Stimulated activated CD4-positive, alpha-beta T cell treated with anti-CD3 and anti-CD28 coated beads, Interleukin-12 subunit alpha, Interleukin-12 subunit beta, amount 100 ng/mL, for 48 hours (primary cell): ENCODE measurements around the gene TCOF1.

Experiments
- DNase-seq, 3 donors: peaks; one replicate each; pipeline ENCODE4 v3.0.0-alpha.2; 2020; ENCODE audit warnings: low read depth in 2 of 3, low spot score in 1 of 3

The TCOF1 gene

GRCh38 chr5:150322202-150322601 is 35.3 kb upstream of the TCOF1 start:
- DNase-seq: no peak

DNA sequence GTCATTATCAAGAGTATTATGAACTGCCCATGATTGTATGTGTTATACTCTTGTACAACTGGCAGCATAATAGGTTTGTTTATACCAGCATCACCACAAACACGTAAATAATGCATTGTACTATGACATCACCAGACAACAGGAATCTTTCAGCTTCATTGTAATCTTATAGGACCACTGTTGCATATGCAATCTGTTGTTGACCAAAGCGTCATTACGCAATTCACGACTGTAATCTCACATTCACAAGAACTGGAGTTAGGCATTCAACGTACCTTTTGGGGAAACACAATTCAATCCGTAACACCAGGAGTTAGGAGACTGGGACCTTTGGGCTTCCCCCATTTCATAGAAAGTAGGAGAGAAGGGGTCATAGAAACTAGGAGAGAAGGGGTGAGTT is 34.4 kb upstream of the TCOF1 start:
- DNase-seq: no peak

DNA sequence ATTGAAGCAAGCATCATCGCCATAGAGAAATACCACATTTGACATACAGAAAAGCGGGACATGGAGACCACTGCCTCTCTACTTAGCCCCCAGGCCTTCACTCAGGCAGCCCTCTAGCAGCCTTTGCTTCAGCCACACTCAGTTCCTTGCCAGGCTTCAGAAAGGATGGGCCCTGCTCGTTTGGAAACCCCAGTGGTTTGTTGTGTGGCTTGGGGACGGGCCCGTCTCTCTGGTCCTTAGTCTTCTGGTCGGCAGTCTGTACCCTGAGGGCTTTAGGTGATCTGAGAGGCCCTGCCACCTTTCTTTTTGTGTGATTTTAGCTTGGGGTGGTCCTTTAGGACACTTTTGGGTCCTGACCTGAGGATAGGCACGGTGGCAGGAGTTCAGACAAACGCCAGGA is 33.7 kb upstream of the TCOF1 start:
- DNase-seq: no peak

DNA sequence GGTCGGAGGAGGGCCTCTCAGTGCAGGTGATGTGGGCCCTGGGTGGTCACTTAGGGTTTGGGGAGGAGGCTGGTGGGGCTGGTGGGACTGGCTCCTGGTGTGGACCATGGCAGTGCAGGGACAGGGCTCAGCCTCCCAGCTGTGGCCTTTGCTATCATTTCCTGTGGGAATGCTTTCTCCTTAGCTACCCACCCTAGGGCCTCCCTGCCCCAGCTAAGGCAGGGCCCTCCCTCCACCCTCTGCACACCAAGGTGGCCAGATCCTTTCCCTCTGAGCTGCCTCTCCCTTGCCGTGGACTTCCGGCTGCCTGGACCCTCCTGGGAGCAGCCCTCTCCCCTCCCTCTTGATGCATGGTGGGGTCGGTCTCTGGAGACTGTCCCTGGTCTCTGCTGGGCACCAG is 32.1 kb upstream of the TCOF1 start:
- DNase-seq: no peak

DNA sequence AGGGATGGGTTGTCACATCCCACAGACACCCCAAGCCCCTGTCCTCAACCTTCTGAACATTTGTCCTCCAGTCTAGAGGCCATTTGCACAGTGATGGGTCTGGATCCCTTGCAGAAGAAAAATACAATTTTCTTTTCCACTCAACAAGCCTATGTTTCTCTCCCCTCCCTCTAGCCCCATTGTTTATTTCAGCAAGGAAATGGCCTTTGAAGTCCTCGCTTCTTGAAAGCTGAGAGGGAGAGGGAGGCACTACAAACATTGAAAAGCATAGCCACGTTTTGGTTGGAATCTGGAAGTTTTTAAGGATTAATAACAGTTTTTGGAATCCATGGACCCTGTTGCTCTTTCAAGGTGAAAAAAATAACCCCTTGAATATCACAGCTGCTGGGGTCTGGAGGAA is 30.8 kb upstream of the TCOF1 start:
- no peak for DNase-seq

GRCh38 chr5:150327139-150327538 is 30.4 kb upstream of the TCOF1 start:
- DNase-seq: no peak

GRCh38 chr5:150328515-150328914 is 29.0 kb upstream of the TCOF1 start:
- DNase-seq: no peak

DNA sequence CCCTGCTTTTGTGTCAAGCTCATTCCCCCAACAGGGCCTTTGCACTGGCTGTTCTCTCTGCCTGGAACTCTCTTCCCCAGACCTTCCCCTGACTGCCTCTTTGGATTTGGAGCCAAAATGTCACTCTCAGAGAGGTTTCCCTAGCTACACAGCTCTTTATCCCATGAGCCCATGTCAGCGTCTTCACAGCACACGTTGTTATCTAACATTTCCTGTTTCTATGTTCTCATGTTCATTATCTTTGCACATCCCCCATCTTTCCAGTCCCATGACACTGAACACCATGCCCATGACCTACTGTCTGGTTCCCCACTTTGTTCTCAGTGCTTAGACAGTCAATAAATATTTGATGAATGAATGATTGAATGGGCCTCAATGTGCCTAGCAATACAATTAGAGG is 28.5 kb upstream of the TCOF1 start:
- DNase-seq: no peak

- DNase-seq: no peak
Observed at GRCh38 chr5:150329881-150330876, 27.3 kb upstream of the TCOF1 start.

DNA sequence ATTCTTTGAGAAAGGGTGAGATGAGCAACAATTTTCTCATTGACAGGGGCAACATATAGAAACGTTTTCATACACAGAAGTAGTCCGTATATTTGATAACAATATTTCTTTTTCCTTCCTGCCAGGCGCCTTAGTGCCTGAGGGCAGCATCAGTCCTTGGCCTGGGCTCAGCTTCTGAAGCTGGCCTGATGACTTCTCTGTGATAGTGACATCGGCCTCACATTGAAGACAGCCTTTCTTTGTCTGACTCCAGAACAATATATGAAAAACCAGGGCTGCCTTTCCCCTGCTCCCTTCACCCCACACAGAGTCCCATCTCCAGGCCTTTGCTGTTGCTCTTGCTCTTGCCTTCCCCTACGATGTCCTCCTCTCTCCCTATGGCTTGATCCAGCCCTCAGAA is 24.1 kb upstream of the TCOF1 start:
- no peak for DNase-seq

DNA sequence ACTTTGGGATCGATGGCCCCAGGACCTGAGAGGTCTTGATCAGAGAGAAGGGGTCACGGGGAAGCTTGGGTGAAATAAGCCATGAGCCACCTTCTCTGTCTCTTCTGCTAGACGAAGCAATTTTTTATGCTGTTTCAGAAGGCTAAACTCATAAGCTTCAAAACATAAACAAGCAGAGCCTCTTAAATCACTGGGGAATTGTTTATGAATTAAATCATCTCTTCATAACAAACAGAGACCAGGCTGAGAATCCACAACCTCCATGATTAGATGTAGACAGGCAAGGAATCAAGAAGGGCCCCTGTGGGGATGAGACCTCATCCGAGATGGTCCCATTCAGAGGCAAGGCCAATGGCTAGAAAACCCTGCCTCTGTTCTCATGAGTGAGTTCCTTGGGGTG is 21.7 kb upstream of the TCOF1 start:
- DNase-seq: no peak

GRCh38 chr5:150338546-150338945 is 19.0 kb upstream of the TCOF1 start:
- no peak for DNase-seq

GRCh38 chr5:150339165-150339564 is 18.3 kb upstream of the TCOF1 start:
- DNase-seq: no peak

DNA sequence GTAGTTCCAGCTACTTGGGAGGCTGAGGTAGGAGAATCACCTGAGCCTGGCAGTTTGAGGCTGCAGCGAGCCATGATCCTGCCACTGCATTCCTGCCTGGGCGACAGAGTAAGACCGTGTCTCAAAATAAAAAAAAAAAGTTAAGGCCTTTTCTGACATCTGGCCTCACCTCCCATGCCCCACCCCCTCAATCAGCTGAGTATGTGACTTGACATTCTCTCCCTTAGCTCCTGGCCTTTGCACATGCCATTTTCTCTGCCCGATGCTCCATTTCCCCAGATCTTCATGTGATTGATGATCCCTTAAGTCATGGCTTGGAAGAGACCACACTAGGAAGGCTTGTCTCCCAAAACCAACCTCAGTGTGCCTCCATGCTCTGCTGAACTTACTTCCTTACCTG is 17.7 kb upstream of the TCOF1 start:
- DNase-seq: no peak

- DNase-seq: no peak
Observed at GRCh38 chr5:150340614-150341255, 16.8 kb upstream of the TCOF1 start.

DNA sequence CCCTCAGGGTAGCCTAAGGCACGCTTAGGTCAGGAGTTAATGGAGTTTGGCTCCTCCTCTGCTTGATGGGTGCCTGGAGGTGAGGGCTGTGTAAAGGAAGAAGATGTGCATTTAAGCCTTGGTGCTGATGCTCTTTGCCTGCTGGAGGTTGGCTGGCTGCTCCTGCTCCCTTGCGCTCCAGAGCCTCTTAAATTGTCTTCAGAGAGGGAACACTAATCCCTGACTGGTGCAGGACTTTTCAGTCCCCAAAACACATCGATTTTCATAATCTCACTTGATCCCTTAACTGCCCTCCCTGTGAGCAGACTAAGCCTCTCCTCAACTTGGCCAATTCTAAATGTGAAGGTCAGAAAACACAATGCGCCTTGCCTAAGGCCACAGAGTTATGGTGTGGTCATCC is 16.2 kb upstream of the TCOF1 start:
- DNase-seq: no peak

- DNase-seq: no peak
Observed at GRCh38 chr5:150341989-150342388, 15.5 kb upstream of the TCOF1 start.

GRCh38 chr5:150342583-150342982 is 14.9 kb upstream of the TCOF1 start:
- no peak for DNase-seq

DNA sequence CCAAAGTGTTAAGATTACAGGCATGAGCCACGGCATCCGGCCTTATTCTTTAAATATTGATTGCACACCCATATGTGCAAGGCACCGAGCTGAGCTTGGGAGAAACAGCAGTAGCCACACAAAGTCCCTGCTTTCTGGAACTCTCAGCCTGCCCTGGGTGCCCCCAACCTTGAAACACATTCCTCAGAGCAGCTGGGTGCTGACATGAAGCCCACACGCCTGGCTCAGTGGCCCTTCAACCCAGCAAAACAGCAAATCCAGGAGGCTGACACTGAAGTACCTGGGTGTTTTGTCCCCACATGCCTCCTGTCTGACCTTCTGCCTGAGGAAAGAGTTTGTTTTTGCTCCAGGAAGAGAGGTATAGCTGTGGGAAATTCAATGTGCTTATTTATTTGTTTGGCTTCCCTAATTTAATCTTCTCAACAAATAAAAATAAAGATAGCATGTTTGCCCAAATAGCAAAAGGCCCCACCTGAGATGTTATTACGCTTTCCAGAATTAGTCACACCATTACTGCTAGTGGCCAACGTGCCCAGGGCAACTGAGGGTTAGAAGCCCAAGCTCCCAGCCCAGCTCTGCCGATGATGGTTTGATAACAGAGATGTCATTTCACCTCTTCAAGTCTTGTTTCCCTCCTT is 13.4 kb upstream of the TCOF1 start:
- no peak for DNase-seq

GRCh38 chr5:150345716-150346115 is 11.8 kb upstream of the TCOF1 start:
- no peak for DNase-seq

DNA sequence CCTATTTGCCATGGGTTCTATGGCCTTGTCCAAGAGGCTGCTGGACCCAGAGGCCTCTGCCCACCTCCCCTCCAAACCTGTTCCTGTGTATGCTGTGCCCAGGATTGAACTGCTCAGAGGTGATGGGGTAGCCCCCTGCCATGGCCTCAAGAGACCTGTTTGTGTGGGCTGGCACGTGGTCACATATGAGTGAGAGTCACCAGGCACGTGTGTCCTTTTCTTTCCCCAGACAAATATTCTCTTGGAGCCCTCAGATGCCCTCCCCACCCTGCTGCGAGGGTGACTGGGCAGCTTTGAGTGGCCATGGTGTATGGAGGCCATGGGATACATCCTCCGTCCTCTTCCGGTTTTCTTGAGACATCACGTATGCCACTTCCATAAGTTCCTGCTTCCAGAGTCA is 10.9 kb upstream of the TCOF1 start:
- no peak for DNase-seq

- DNase-seq: no peak
Observed at GRCh38 chr5:150347003-150347402, 10.5 kb upstream of the TCOF1 start.
